Gastroesophageal sphincter (tissue), 4 donors: ENCODE measurements around the gene TMOD2. TPM values are rescaled to one million over a fixed set of nuclear protein-coding genes. Genes with fewer than 3 reads are reported as not detected.

Source experiments
- ATAC-seq: fragments of 150-250 bp; one replicate; pipeline ENCODE4 v1.9.1; 2016; ENCODE audit warnings: mild to moderate bottlenecking, moderate library complexity
- H3K27ac ChIP-seq, 4 donors: fragments of 200-600 bp; sonication (generic) in 3 of 4; 1 replicate in 3 of 4; 2 replicates in 1 of 4; pipeline ENCODE4 v1.5.1; 2016 to 2019
- H3K27me3 ChIP-seq: fragments of 200-600 bp; sonication (generic); one replicate; pipeline ENCODE4 v1.5.1; 2019
- H3K36me3 ChIP-seq, 2 donors: fragments of 200-600 bp; sonication (generic); one replicate each; pipeline ENCODE4 v1.5.1; 2019; ENCODE audit warnings: control low read depth in 1 of 2
- H3K4me1 ChIP-seq, 3 donors: fragments of 200-600 bp; sonication (generic); 1 replicate in 2 of 3; 2 replicates in 1 of 3; pipeline ENCODE4 v1.5.1; 2016 to 2019; ENCODE audit warnings: control low read depth in 2 of 3
- H3K4me3 ChIP-seq, 2 donors: fragments of 200-600 bp; sonication (generic); one replicate each; pipeline ENCODE4 v1.5.1; 2019; ENCODE audit warnings: mild to moderate bottlenecking in 1 of 2, moderate library complexity in 1 of 2
- H3K9me3 ChIP-seq, 3 donors: fragments of 200-600 bp; sonication (generic); one replicate each; pipeline ENCODE4 v1.5.1; 2017 to 2019; ENCODE audit warnings: control low read depth in 2 of 3
- CTCF ChIP-seq, 4 experiments: fragments of 200-600 bp in 2 of 4; fragments of 450-650 bp in 2 of 4; sonication (generic) in 1 of 4; IDR thresholded peaks; one replicate each; pipeline ENCODE4 v1.5.1; 2017 to 2019; ENCODE audit warnings: antibody characterized with exemption in 4 of 4, mild to moderate bottlenecking in 2 of 4, moderate library complexity in 2 of 4
- EP300 ChIP-seq: sonication (generic); formaldehyde crosslinking; IDR thresholded peaks from one replicate; pipeline ENCODE4 v1.6.1; 2017; ENCODE audit warnings: antibody characterized with exemption, mild to moderate bottlenecking
- POLR2A ChIP-seq, 2 donors: fragments of 450-650 bp; IDR thresholded peaks; one replicate each; pipeline ENCODE4 v1.6.1; 2017; ENCODE audit warnings: antibody characterized with exemption in 2 of 2, mild to moderate bottlenecking in 2 of 2, moderate library complexity in 1 of 2
- POLR2AphosphoS5 ChIP-seq: sonication (generic); formaldehyde crosslinking; IDR thresholded peaks from one replicate; pipeline ENCODE4 v1.6.1; 2017; ENCODE audit warnings: antibody characterized with exemption
- whole genome bisulfite sequencing, 2 donors: methylation state at CpG; one replicate each; pipeline ENCODE4 v1.1.5; 2018; ENCODE audit warnings: low coverage in 1 of 2; 5-methylcytosine and 5-hydroxymethylcytosine counted together
- total RNA-seq, 4 donors: library from RNA; depleted of rRNA; stranded (reverse); fragments of >200 nt; gene quantifications; one replicate each; pipeline ENCODE4 v1.1.0, GENCODE V29; 2016

The TMOD2 gene
- total RNA-seq, 4 donors from 2014 or later = 14.0 to 21.9 (median 17.5) TPM

- H3K36me3 ChIP-seq = peaks cover 0 to 96% of the 10 kb centered on the region in 2 donors
- H3K9me3 ChIP-seq = no peaks in the 10 kb centered on the region
- 18 to 32% methylated on average over 1 of the region's 1 CpG for WGBS, 2 donors
- no peaks in the 10 kb centered on the region for H3K27me3 ChIP-seq
- no peak overlapping the region for H3K4me3 ChIP-seq
- TF ChIP-seq EP300 (no peak), CTCF (IDR thresholded peaks at IDR 0.05) (no peak), POLR2A (IDR thresholded peaks at IDR 0.05) (no peak), POLR2AphosphoS5 (no peak)
- ATAC-seq = no peak
- H3K4me1 ChIP-seq = no peaks in the 10 kb centered on the region
- no peak overlapping the region for H3K27ac ChIP-seq
Measured at GRCh38 chr15:51809457-51809856, 58.1 kb downstream of the TMOD2 start.

DNA sequence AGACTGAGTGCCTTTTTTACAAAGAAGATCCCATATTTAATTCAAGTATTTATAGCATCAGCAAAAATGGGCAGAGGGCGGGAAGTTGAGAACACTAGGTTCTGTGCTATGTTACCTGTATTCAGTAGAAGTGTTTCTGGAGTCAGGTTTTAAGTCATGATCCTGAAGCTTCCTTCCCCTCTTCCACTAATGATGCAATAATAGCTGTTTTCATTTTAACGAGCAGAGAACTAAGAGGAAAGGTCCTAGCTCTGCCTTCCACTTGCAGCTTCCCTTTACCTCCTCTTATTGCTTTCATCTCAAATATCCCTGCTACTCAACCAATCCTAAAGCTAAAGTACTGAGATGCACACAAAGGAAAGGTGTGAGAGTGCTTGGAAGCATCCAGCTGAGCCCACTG is 61.2 kb downstream of the TMOD2 start:
- no peaks in the 10 kb centered on the region for H3K4me1 ChIP-seq
- H3K4me3 ChIP-seq = no peak overlapping the region
- peaks cover 0 to 83% of the 10 kb centered on the region in 2 donors for H3K36me3 ChIP-seq
- no peaks in the 10 kb centered on the region for H3K27me3 ChIP-seq
- no peak overlapping the region for H3K27ac ChIP-seq
- no peak for TF ChIP-seq POLR2AphosphoS5
- TF ChIP-seq POLR2A (IDR thresholded peaks at IDR 0.05) = no peak
- TF ChIP-seq EP300 = no peak
- no peak for TF ChIP-seq CTCF (IDR thresholded peaks at IDR 0.05)
- 79 to 100% methylated on average over 2 of the region's 2 CpGs for WGBS, 2 donors
- no peak for ATAC-seq
- H3K9me3 ChIP-seq = no peaks in the 10 kb centered on the region

- Histone ChIP-seq H3K4me3 (no peak overlapping the region), H3K27me3 (no peaks in the 10 kb centered on the region), H3K27ac (no peak overlapping the region), H3K4me1 (no peaks in the 10 kb centered on the region), H3K36me3 (peaks cover 0 to 65% of the 10 kb centered on the region in 2 donors), H3K9me3 (no peaks in the 10 kb centered on the region)
- ATAC-seq = no peak
- TF ChIP-seq CTCF (IDR thresholded peaks at IDR 0.05) = no peak
- TF ChIP-seq EP300 = no peak
- no peak for TF ChIP-seq POLR2AphosphoS5
- TF ChIP-seq POLR2A (IDR thresholded peaks at IDR 0.05) = no peak
- 70 to 83% methylated on average over 2 to 3 of the region's 3 CpGs for WGBS, 2 donors
Measured at GRCh38 chr15:51814606-51815005, 63.2 kb downstream of the TMOD2 start.

DNA sequence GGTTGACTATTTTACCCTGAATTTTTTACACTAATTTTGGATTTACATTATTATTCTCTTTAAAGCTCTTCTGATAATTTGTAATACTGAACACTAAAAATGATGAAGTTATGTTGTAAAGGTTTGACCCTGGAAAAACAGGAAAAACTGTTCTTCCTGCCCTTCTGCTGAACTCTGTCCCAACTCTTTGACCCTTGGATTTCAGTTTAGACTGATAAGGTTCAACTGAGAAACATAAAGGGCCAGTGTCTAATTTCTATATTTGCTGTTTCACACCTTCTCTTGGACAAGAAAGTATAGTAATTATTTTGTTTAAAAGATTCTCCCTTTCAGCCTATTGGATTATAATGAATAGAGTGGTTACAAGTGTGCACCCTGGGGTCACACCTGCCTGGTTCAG is 65.2 kb downstream of the TMOD2 start:
- H3K36me3 ChIP-seq = peaks cover 0 to 45% of the 10 kb centered on the region in 2 donors
- H3K27me3 ChIP-seq = no peaks in the 10 kb centered on the region
- peaks cover 0 to 8% (median 0%) of the 10 kb centered on the region in 3 donors for H3K9me3 ChIP-seq
- ATAC-seq = no peak
- no peaks in the 10 kb centered on the region for H3K4me1 ChIP-seq
- H3K4me3 ChIP-seq = no peak overlapping the region
- no peak overlapping the region for H3K27ac ChIP-seq
- TF ChIP-seq CTCF (IDR thresholded peaks at IDR 0.05) = no peak
- no peak for TF ChIP-seq POLR2AphosphoS5
- no peak for TF ChIP-seq POLR2A (IDR thresholded peaks at IDR 0.05)
- no peak for TF ChIP-seq EP300

GRCh38 chr15:51818150-51818549 is 66.8 kb downstream of the TMOD2 start:
- Histone ChIP-seq H3K36me3 (peaks cover 0 to 30% of the 10 kb centered on the region in 2 donors), H3K27me3 (no peaks in the 10 kb centered on the region), H3K27ac (no peak overlapping the region), H3K4me1 (no peaks in the 10 kb centered on the region), H3K4me3 (no peak overlapping the region), H3K9me3 (peaks cover 0 to 12% (median 0%) of the 10 kb centered on the region in 3 donors)
- 71 to 80% methylated on average over 2 of the region's 3 CpGs for WGBS, 2 donors
- no peak for TF ChIP-seq POLR2AphosphoS5
- no peak for TF ChIP-seq EP300
- no peak for TF ChIP-seq CTCF (IDR thresholded peaks at IDR 0.05)
- no peak for TF ChIP-seq POLR2A (IDR thresholded peaks at IDR 0.05)
- ATAC-seq = no peak
